Measurements from ENCODE around the gene SENP2.
"Not testable (repeated sequence)": the region's sequence is repeated elsewhere in the genome, so short reads cannot be mapped to it uniquely, and the experiment has no call there.

The SENP2 gene

DNA sequence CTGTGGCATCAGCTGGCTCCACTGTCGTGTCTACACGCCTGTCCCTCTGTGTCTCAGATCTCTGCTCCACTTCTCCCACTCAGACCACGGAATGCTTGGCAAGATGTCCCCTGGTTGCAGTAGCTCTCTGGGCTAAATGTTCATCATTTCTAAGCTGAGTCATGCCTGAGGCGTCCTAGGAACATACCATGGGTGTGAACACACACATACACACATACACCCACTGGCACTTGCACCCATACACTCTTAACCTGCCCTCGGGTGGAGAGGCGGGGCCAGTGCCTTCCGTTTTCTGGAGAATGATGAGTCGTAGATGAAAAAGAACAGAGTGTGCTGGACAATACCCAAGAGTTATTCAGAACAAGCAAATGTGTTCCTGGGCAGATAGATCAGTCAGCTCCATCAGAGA lies 72.4 kb downstream of the SENP2 start:
- H3K27ac ChIP-seq (ENCODE audit: low read depth, low read length): no peak overlapping the region; the same call in 1 of the 2 replicates
- H3K4me3 ChIP-seq (ENCODE audit: low read length): no peak overlapping the region
- peaks cover 51% of the 10 kb centered on the region for H3K36me3 ChIP-seq (ENCODE audit: insufficient read depth, low read length)
- peaks cover 4% of the 10 kb centered on the region; the same call in 1 of the 2 replicates for H3K4me1 ChIP-seq (ENCODE audit: insufficient read depth, low read length)
- no peaks in the 10 kb centered on the region for H3K27me3 ChIP-seq (ENCODE audit: insufficient read depth, low read length)
- no peak overlapping the region for H3K9ac ChIP-seq (ENCODE audit: low read depth, low read length)
- 94% methylated on average over 8 of the region's 8 CpGs for WGBS
- no peaks in the 10 kb centered on the region for H3K9me3 ChIP-seq (ENCODE audit: insufficient read depth, low read depth, low read length)

DNA sequence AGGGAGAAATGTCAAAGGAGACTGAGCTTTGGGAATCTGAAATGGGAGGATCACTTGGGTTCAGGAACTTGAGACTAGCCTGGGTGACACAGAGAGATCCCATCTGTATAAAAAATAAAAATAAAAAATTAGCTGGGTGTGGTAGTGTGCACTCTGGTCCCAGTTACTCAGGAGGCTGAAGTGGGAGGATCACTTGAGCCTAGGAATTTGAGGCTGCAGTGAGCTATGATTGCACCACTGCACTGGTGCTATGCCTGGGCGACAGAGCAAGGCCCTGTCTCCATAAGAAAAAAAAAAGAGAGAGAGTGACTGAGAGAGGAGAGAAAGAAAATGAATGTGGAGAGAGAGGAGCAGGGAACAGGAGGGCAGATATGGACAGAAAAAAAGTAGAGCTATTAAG lies 72.8 kb downstream of the SENP2 start:
- Histone ChIP-seq H3K9ac (ENCODE audit: low read depth, low read length) (no peak overlapping the region), H3K27ac (ENCODE audit: low read depth, low read length) (no peak overlapping the region)

DNA sequence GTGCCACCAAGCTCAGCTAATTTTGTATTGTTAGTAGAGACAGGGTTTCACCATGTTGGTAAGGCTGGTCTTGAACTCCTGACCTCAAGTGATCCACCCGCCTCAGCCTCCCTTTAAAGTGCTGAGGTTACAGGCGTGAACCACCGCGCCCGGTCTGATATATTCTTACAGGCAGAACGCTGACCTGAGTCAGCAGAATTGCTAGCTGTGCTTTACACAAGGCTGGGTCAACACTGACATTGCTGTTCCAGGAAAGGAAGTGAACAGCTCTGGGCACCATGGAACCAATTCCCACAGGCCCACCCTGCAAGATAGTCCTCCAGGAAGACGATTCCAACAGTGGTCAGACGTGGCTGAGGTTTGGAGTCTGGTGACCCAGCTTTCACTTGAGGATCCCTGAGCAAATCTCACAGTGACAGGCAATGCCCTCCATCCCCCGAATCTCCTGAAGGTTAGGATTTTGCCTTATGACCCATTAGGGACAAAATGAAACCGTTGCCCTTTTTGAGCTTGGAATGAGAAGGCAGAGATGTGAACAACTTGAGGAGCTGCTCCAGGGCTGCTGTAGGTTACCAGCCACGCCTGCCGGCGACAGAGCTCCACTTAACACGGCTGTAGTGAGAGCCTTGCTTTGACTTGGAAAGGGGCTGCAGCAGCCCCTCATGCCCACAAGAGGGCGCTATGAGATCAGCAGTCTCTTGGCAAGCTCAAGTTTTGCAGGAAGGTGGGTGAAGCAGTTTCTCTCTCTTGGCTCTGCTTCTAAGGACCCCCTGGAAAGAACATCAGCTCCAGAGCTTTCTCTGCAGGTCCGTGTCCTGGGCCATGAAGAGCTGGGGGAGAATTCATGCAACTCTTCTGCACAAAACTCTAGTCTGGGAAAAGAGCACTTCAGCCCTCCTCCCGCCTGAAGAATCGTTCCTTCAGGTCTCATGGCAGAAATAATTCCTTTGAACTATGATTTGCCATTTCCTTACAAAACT lies 74.1 kb downstream of the SENP2 start:
- 63% methylated on average over 18 of the region's 18 CpGs for WGBS
- Histone ChIP-seq H3K9ac (ENCODE audit: low read depth, low read length) (no peak overlapping the region), H3K27ac (ENCODE audit: low read depth, low read length) (no peak overlapping the region)

More for the DNA sequence above, 72.8 kb downstream of the SENP2 start:
- no peaks in the 10 kb centered on the region for H3K9me3 ChIP-seq (ENCODE audit: insufficient read depth, low read depth, low read length)
- H3K4me1 ChIP-seq (ENCODE audit: insufficient read depth, low read length): peaks cover 4% of the 10 kb centered on the region; the same call in 1 of the 2 replicates
- H3K36me3 ChIP-seq (ENCODE audit: insufficient read depth, low read length): peaks cover 51% of the 10 kb centered on the region
- no peak overlapping the region for H3K4me3 ChIP-seq (ENCODE audit: low read length)
- no peaks in the 10 kb centered on the region for H3K27me3 ChIP-seq (ENCODE audit: insufficient read depth, low read length)
- WGBS: 94% methylated on average over 1 of the region's 1 CpG

DNA sequence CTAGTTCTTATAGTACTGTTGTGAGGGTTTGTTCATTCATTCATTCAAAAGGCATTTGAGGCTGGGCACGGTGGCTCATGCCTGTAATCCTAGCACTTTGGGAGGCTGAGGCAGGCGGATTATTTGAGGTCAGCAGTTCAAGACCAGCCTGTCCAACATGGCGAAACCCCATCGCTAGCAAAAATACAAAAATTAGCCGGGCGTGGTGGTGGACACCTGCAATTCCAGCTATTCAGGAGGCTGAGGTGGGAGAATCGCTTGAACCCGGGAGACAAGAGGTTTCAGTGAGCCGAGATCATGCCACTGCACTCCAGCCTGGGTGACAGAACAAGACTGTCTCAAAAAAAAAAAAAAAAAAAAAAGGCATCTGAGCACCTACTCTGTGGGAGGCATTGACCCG lies 75.2 kb downstream of the SENP2 start:
- 94% methylated on average over 10 of the region's 10 CpGs for WGBS
- H3K9ac ChIP-seq (ENCODE audit: low read depth, low read length); H3K27me3 ChIP-seq (ENCODE audit: insufficient read depth, low read length); H3K4me1 ChIP-seq (ENCODE audit: insufficient read depth, low read length); H3K9me3 ChIP-seq (ENCODE audit: insufficient read depth, low read depth, low read length); H3K4me3 ChIP-seq (ENCODE audit: low read length); H3K27ac ChIP-seq (ENCODE audit: low read depth, low read length): not testable (repeated sequence)
- peaks cover 37% of the 10 kb centered on the region for H3K36me3 ChIP-seq (ENCODE audit: insufficient read depth, low read length)

More for the DNA sequence above, 74.1 kb downstream of the SENP2 start:
- Histone ChIP-seq H3K36me3 (ENCODE audit: insufficient read depth, low read length) (peaks cover 43% of the 10 kb centered on the region), H3K4me3 (ENCODE audit: low read length) (no peak overlapping the region), H3K4me1 (ENCODE audit: insufficient read depth, low read length) (peaks cover 4% of the 10 kb centered on the region; the same call in 1 of the 2 replicates), H3K27me3 (ENCODE audit: insufficient read depth, low read length) (no peaks in the 10 kb centered on the region), H3K9me3 (ENCODE audit: insufficient read depth, low read depth, low read length) (no peaks in the 10 kb centered on the region)

DNA sequence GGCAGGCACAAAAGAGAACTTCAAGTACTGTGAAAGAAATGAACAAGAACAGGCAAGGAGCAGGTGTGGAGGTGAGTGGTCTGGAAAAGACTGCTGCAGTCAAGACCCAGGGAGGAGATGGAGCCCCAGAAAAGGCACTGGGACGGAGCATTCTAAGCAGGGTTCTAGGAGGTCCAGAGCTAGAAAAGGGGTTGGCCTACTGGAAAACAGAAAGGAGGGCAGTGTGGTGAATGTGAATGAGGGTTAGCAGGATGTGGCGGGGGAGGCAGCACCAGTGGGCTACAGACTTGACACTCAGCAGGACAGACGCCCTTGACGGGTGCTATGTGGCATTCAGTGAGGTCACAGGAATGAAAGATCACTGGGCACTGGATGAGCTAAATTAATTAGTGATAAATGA lies 75.7 kb downstream of the SENP2 start:
- 92% methylated on average over 4 of the region's 4 CpGs for WGBS
- Histone ChIP-seq H3K27ac (ENCODE audit: low read depth, low read length) (no peak overlapping the region), H3K9me3 (ENCODE audit: insufficient read depth, low read depth, low read length) (no peaks in the 10 kb centered on the region), H3K4me3 (ENCODE audit: low read length) (no peak overlapping the region), H3K36me3 (ENCODE audit: insufficient read depth, low read length) (peaks cover 35% of the 10 kb centered on the region), H3K27me3 (ENCODE audit: insufficient read depth, low read length) (no peaks in the 10 kb centered on the region), H3K4me1 (ENCODE audit: insufficient read depth, low read length) (peaks cover 4% of the 10 kb centered on the region; the same call in 1 of the 2 replicates), H3K9ac (ENCODE audit: low read depth, low read length) (no peak overlapping the region)

DNA sequence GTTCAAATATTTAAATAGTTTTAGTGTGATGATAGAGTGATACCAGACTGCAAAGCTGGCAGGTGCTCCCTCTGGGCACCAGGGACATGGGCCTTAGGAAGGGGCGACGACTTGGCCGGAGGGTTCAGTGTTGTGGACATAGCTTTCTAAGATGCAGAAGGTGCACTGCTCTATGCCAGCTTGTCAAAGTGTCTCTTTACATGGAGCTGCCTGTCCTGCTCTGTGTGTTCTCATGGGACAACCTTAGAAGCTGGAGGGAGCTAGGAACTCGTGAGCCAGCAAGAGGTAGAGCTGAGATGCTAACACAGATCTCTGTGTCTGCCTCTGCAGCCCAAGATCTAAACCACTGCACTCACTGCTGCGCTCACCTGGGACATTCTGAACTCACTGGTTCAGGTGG lies 77.8 kb downstream of the SENP2 start:
- Histone ChIP-seq H3K9me3 (ENCODE audit: insufficient read depth, low read depth, low read length) (no peaks in the 10 kb centered on the region), H3K27me3 (ENCODE audit: insufficient read depth, low read length) (no peaks in the 10 kb centered on the region), H3K27ac (ENCODE audit: low read depth, low read length) (no peak overlapping the region), H3K4me1 (ENCODE audit: insufficient read depth, low read length) (peaks cover 4% of the 10 kb centered on the region; the same call in 1 of the 2 replicates), H3K9ac (ENCODE audit: low read depth, low read length) (no peak overlapping the region), H3K4me3 (ENCODE audit: low read length) (no peak overlapping the region), H3K36me3 (ENCODE audit: insufficient read depth, low read length) (peaks cover 36% of the 10 kb centered on the region)
- WGBS: 96% methylated on average over 5 of the region's 5 CpGs

DNA sequence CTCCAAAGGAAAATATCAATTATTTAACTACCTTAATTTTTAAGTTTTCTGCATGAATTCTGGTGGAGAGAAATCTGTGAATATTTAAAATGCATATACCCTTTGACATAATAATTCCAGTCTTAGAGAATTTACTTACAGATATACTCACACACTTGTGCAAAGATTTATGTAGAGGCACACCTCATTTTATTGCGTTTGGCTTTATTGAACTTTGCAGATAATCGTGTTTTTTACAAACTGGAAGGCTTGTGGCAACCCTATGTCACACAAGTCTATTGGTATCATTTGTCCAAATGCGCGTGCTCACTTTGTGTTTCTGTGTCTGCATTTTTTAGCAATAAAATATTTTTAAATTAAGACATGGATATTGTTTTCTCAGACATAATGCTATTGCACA lies 81.5 kb downstream of the SENP2 start:
- Histone ChIP-seq H3K36me3 (ENCODE audit: insufficient read depth, low read length) (peaks cover 72% of the 10 kb centered on the region), H3K27ac (ENCODE audit: low read depth, low read length) (no peak overlapping the region), H3K27me3 (ENCODE audit: insufficient read depth, low read length) (no peaks in the 10 kb centered on the region), H3K4me3 (ENCODE audit: low read length) (no peak overlapping the region), H3K9ac (ENCODE audit: low read depth, low read length) (no peak overlapping the region), H3K4me1 (ENCODE audit: insufficient read depth, low read length) (no peaks in the 10 kb centered on the region), H3K9me3 (ENCODE audit: insufficient read depth, low read depth, low read length) (no peaks in the 10 kb centered on the region)
- whole genome bisulfite sequencing: 96% methylated on average over 4 of the region's 4 CpGs

DNA sequence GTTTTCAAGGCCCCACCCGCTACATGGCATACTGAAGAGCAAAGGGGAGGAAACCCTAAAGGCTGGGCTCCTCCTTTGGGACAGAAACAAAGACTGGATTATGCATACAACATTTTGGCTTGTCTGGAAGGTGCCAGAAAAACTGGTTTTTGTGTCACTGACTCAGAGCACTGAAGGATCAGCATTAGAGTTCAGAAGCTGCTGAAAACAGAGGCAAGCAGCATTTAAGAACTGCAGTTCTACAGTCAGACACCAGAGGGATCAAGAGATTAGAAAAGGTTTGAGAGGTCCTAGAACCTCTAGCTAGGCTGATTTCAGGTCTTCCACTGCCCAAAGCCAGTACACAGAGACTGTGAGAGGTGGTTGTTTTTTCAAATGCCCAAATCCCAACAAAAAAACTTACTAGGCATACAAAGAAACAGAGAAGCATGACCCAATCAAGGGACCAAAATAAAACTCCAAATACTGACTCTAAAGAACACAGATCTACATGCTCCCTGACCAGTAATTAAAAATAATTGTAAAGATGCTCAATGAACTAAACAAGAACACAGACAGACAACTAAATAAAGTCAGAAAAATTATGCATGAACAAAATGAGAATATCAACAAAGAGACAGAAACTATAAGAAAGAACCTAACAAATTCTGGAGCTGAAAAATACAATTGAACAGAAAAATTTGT lies 91.2 kb downstream of the SENP2 start:
- 100% methylated on average over 1 of the region's 1 CpG for WGBS
- peaks cover 76% of the 10 kb centered on the region for H3K36me3 ChIP-seq (ENCODE audit: insufficient read depth, low read length)
- H3K27ac ChIP-seq (ENCODE audit: low read depth, low read length): no peak overlapping the region
- H3K9ac ChIP-seq (ENCODE audit: low read depth, low read length): no peak overlapping the region
- no peaks in the 10 kb centered on the region for H3K9me3 ChIP-seq (ENCODE audit: insufficient read depth, low read depth, low read length)
- no peaks in the 10 kb centered on the region for H3K27me3 ChIP-seq (ENCODE audit: insufficient read depth, low read length)
- H3K4me1 ChIP-seq (ENCODE audit: insufficient read depth, low read length): no peaks in the 10 kb centered on the region
- H3K4me3 ChIP-seq (ENCODE audit: low read length): no peak overlapping the region

DNA sequence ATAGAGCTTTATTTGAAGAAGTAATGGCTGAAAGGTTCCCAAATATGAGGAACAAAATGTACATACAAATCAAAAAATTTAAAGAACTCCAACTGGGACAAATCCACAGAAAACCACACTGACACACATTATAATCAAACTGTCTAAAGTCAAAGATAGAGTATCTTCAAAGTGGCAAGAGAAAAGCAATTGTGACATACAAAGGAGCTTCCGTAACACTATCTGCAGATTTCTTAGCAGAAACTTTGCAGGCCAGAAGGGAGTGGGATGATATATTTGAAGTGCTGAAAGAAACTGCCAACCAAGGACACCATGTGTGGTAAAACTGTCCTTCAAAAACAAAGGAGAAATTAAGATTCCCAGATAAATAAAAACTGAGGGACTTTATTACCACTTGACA lies 91.9 kb downstream of the SENP2 start:
- Histone ChIP-seq H3K9ac (ENCODE audit: low read depth, low read length) (no peak overlapping the region), H3K9me3 (ENCODE audit: insufficient read depth, low read depth, low read length) (no peaks in the 10 kb centered on the region), H3K4me1 (ENCODE audit: insufficient read depth, low read length) (no peaks in the 10 kb centered on the region), H3K36me3 (ENCODE audit: insufficient read depth, low read length) (peaks cover 76% of the 10 kb centered on the region), H3K27me3 (ENCODE audit: insufficient read depth, low read length) (no peaks in the 10 kb centered on the region), H3K4me3 (ENCODE audit: low read length) (no peak overlapping the region), H3K27ac (ENCODE audit: low read depth, low read length) (no peak overlapping the region)
- 75% methylated on average over 1 of the region's 1 CpG for WGBS

DNA sequence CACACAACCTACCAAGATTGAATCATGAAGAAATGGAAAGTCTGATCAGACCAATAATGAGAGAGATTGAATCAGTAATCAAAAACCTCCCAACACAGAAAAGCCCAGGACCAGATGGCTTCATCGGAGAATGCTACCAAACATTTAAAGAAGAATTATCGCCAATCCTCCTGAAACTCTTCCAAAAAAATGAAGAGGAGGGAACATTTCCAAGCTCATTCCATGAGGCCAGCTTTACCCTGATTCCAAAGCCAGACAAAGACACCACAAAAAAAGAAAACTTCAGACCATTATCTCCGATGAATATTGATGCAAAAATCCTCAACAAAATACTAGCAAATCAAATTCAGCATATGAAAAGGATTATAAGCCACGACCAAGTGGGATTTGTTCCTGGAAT lies 94.1 kb downstream of the SENP2 start:
- H3K9ac ChIP-seq (ENCODE audit: low read depth, low read length): no peak overlapping the region
- H3K4me3 ChIP-seq (ENCODE audit: low read length): no peak overlapping the region
- no peaks in the 10 kb centered on the region for H3K4me1 ChIP-seq (ENCODE audit: insufficient read depth, low read length)
- no peaks in the 10 kb centered on the region for H3K27me3 ChIP-seq (ENCODE audit: insufficient read depth, low read length)
- WGBS: 92% methylated on average over 4 of the region's 4 CpGs
- peaks cover 75% of the 10 kb centered on the region for H3K36me3 ChIP-seq (ENCODE audit: insufficient read depth, low read length)
- H3K27ac ChIP-seq (ENCODE audit: low read depth, low read length): no peak overlapping the region
- H3K9me3 ChIP-seq (ENCODE audit: insufficient read depth, low read depth, low read length): no peaks in the 10 kb centered on the region
